ENCODE data around the gene CELA2A. TPM values are rescaled to one million over a fixed set of nuclear protein-coding genes. Genes with fewer than 3 reads are reported as not detected.

Gene CELA2A
- total RNA-seq, 1 donor from 2014 or later: not detected

- ATAC-seq (no peak), DNase-seq (no peak)
- no peak overlapping the region for H3K4me3 ChIP-seq
- no peaks in the 10 kb centered on the region for H3K9me3 ChIP-seq
- H3K4me1 ChIP-seq: no peaks in the 10 kb centered on the region
- H3K27ac ChIP-seq: no peak overlapping the region
- H3K27me3 ChIP-seq: no peaks in the 10 kb centered on the region
- TF ChIP-seq, protein P1, sequence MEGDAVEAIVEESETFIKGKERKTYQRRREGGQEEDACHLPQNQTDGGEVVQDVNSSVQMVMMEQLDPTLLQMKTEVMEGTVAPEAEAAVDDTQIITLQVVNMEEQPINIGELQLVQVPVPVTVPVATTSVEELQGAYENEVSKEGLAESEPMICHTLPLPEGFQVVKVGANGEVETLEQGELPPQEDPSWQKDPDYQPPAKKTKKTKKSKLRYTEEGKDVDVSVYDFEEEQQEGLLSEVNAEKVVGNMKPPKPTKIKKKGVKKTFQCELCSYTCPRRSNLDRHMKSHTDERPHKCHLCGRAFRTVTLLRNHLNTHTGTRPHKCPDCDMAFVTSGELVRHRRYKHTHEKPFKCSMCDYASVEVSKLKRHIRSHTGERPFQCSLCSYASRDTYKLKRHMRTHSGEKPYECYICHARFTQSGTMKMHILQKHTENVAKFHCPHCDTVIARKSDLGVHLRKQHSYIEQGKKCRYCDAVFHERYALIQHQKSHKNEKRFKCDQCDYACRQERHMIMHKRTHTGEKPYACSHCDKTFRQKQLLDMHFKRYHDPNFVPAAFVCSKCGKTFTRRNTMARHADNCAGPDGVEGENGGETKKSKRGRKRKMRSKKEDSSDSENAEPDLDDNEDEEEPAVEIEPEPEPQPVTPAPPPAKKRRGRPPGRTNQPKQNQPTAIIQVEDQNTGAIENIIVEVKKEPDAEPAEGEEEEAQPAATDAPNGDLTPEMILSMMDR (IDR thresholded peaks at IDR 0.05): no peak
- intact Hi-C loops (cut with DNase I): no loop called here
- H3K36me3 ChIP-seq: no peaks in the 10 kb centered on the region
These were observed 19.6 kb upstream of the CELA2A start for GRCh38 chr1:15436881-15437442.

DNA sequence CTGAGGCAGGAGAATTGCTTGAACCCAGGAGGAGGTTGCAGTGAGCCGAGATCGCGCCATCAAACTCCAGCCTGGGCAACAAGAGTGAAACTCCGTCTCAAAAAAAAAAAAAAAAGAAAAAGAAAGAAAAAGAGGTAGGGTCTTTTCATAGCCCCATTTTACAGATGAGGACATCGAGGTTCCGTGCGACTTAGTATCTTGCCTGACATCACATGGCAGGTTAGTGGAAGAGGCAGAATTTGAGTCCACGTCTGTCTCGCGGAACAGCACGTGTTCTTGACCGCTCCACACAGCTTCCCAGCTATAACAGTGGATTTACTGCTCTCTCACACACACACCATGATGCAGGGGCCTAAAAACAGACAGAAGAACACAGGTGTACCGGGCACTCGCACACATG, 17.2 kb upstream of the CELA2A start:
- H3K36me3 ChIP-seq: no peaks in the 10 kb centered on the region
- H3K4me1 ChIP-seq: no peaks in the 10 kb centered on the region
- DNase-seq: no peak
- TF ChIP-seq, protein P1 (IDR thresholded peaks at IDR 0.05): no peak
- ATAC-seq: no peak
- intact Hi-C loops (cut with DNase I): no loop called here
- H3K27ac ChIP-seq: no peak overlapping the region
- no peaks in the 10 kb centered on the region for H3K9me3 ChIP-seq
- no peak overlapping the region for H3K4me3 ChIP-seq
- no peaks in the 10 kb centered on the region for H3K27me3 ChIP-seq

- no peaks in the 10 kb centered on the region for H3K9me3 ChIP-seq
- no peaks in the 10 kb centered on the region for H3K4me1 ChIP-seq
- H3K27me3 ChIP-seq: no peaks in the 10 kb centered on the region
- ATAC-seq (no peak), DNase-seq (no peak)
- intact Hi-C loops (cut with DNase I): no loop called here
- H3K27ac ChIP-seq: no peak overlapping the region
- no peak overlapping the region for H3K4me3 ChIP-seq
- no peaks in the 10 kb centered on the region for H3K36me3 ChIP-seq
- TF ChIP-seq, protein P1 (IDR thresholded peaks at IDR 0.05): no peak
These were observed 16.2 kb upstream of the CELA2A start for GRCh38 chr1:15440357-15440756.

DNA sequence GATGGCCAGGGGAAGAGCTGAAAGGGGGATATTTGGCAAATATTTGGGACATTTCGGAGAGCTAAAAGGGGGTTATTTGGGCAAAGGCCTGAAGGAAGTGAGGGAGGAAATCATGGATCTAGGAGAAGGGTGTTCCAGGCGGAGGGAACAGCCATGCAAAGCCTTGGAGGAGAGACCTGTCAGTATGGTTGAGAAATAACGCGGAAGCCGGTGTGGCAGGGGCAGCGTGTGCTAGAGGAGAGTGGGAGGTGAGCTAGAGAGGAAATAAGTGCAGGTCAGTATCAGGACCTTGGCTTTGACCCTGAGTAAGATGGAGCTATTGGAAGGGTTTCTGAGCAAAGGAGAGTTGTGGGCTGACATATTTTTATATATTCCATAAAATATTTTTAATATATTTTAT, 15.3 kb upstream of the CELA2A start:
- Histone ChIP-seq H3K4me3 (no peak overlapping the region), H3K4me1 (no peaks in the 10 kb centered on the region), H3K27ac (no peak overlapping the region), H3K9me3 (no peaks in the 10 kb centered on the region), H3K27me3 (no peaks in the 10 kb centered on the region), H3K36me3 (no peaks in the 10 kb centered on the region)
- intact Hi-C loops (cut with DNase I): no loop called here
- no peak for ATAC-seq
- TF ChIP-seq, protein P1 (IDR thresholded peaks at IDR 0.05): no peak
- no peak for DNase-seq

- Histone ChIP-seq H3K4me3 (no peak overlapping the region), H3K4me1 (no peaks in the 10 kb centered on the region), H3K27me3 (no peaks in the 10 kb centered on the region), H3K9me3 (no peaks in the 10 kb centered on the region), H3K36me3 (no peaks in the 10 kb centered on the region), H3K27ac (no peak overlapping the region)
- intact Hi-C loops (cut with DNase I): no loop called here
- TF ChIP-seq, protein P1 (IDR thresholded peaks at IDR 0.05): no peak
- ATAC-seq (no peak), DNase-seq (no peak)
These were observed 14.4 kb upstream of the CELA2A start for GRCh38 chr1:15442119-15442518.

GRCh38 chr1:15442759-15443158, 13.8 kb upstream of the CELA2A start:
- no peak overlapping the region for H3K27ac ChIP-seq
- H3K27me3 ChIP-seq: no peaks in the 10 kb centered on the region
- TF ChIP-seq, protein P1 (IDR thresholded peaks at IDR 0.05): no peak
- no peaks in the 10 kb centered on the region for H3K36me3 ChIP-seq
- DNase-seq: no peak
- no peaks in the 10 kb centered on the region for H3K4me1 ChIP-seq
- H3K4me3 ChIP-seq: no peak overlapping the region
- intact Hi-C loops (cut with DNase I): no loop called here
- no peak for ATAC-seq
- no peaks in the 10 kb centered on the region for H3K9me3 ChIP-seq
